Activated naive CD8-positive, alpha-beta T cell (primary cell): ENCODE data around the gene ODAD2.
A peak's percentile ranks its signal among the peaks of the same experiment; 100 is the strongest.
"Not testable (repeated sequence)": the region's sequence is repeated elsewhere in the genome, so short reads cannot be mapped to it uniquely, and the experiment has no call there.

Source experiments
- H3K27ac Mint-ChIP-seq: one replicate; pipeline ENCODE4 v1.8.0; 2021; ENCODE audit warnings: mixed read lengths
- H3K27me3 Mint-ChIP-seq: one replicate; pipeline ENCODE4 v1.8.0; 2021; ENCODE audit warnings: mixed read lengths
- H3K36me3 Mint-ChIP-seq: one replicate; pipeline ENCODE4 v1.8.0; 2021; ENCODE audit warnings: mixed read lengths
- H3K4me1 Mint-ChIP-seq: one replicate; pipeline ENCODE4 v1.8.0; 2021; ENCODE audit warnings: low read depth, mixed read lengths
- H3K4me3 Mint-ChIP-seq: one replicate; pipeline ENCODE4 v1.8.0; 2021; ENCODE audit warnings: mild to moderate bottlenecking, mixed read lengths
- H3K9me3 Mint-ChIP-seq: one replicate; pipeline ENCODE4 v1.8.0; 2021; ENCODE audit warnings: low read depth, mixed read lengths

ODAD2 gene

DNA sequence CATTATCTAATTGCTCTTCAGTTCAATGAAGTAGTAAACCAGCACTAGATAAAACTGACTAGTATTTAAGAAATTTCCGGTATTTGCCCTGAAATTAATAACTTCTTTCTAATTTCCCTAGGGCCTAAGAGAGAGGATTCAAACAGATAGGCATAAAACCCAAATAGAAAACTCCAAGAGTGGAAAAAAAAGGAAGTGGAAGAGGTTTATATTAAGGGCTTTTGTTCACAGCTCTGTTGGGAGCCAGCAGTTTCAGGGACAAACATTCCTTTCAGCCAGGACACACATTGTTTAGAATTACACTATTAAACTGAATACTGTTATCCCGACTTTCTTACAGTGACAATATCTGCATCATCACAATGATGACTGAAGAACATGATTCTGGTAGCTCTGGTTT is 3.6 kb downstream of the ODAD2 start:
- no peaks in the 10 kb centered on the region for H3K9me3 Mint-ChIP-seq
- no peak overlapping the region for H3K27ac Mint-ChIP-seq
- H3K4me1 Mint-ChIP-seq, result peaks cover 11% of the 10 kb centered on the region
- H3K4me3 Mint-ChIP-seq, result no peak overlapping the region
- peaks cover 3% of the 10 kb centered on the region for H3K36me3 Mint-ChIP-seq
- peaks cover 16% of the 10 kb centered on the region for H3K27me3 Mint-ChIP-seq

- H3K36me3 Mint-ChIP-seq, H3K4me1 Mint-ChIP-seq, H3K27me3 Mint-ChIP-seq, H3K9me3 Mint-ChIP-seq, H3K4me3 Mint-ChIP-seq, H3K27ac Mint-ChIP-seq: not testable (repeated sequence)
Measured at GRCh38 chr10:27989357-27989756, 9.5 kb downstream of the ODAD2 start.

DNA sequence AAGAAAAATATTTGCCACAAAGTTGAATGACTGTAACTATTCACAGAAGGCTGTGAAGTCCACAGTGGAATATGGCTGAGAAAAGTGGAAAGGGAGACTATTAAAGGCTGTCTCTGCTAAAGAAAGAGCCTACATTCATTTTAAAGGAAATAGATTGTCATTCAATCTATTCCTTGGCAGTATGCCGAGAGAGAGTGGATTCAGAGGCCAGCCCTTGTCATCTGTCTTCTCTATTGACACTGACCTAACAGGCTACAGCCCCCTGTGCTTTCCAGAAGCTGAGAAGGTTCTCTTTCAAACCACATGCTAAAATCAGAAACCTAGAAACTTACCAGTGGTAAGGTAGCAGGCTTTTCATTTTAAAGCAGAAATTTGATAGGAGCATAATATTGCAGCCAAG is 12.1 kb downstream of the ODAD2 start:
- H3K36me3 Mint-ChIP-seq, result no peaks in the 10 kb centered on the region
- no peak overlapping the region for H3K4me3 Mint-ChIP-seq
- H3K27me3 Mint-ChIP-seq, result peaks cover 2% of the 10 kb centered on the region
- H3K4me1 Mint-ChIP-seq, result no peaks in the 10 kb centered on the region
- no peaks in the 10 kb centered on the region for H3K9me3 Mint-ChIP-seq
- no peak overlapping the region for H3K27ac Mint-ChIP-seq

DNA sequence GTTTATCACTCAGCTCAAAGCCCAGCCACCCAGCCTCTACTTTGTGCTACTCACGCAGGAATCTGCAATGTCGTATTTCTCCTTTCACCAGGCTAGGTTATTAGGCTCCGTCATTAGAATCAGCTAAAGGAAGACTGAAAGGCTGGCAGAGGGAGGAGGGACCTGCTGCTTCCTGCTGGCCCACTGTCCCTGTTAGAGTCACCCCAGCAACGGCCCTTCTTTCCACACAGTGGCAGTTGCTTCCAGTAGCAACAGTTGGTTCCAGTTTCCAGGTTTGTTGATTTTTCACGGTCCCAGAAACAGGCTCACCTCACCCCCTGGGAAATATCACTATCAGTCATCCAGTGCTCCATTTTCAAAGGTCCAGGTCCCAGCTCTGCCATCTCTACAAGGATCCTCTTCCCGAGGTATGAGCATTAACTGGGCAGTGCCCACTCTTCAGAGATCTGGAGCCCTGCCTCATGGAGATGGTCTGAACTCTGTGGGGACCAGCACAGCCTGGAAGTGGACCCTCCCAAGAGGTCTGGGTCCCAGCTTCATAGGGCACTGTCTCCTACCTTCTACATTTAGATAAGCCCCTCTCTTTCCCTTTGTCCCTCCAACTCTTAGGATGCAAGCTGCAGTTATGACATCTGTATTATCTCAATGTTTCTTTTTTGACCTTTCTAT is 15.9 kb downstream of the ODAD2 start:
- H3K9me3 Mint-ChIP-seq, result peaks cover 4% of the 10 kb centered on the region
- no peak overlapping the region for H3K4me3 Mint-ChIP-seq
- H3K4me1 Mint-ChIP-seq, result no peaks in the 10 kb centered on the region
- H3K36me3 Mint-ChIP-seq, result peaks cover 2% of the 10 kb centered on the region
- H3K27me3 Mint-ChIP-seq, result peaks cover 4% of the 10 kb centered on the region
- no peak overlapping the region for H3K27ac Mint-ChIP-seq

DNA sequence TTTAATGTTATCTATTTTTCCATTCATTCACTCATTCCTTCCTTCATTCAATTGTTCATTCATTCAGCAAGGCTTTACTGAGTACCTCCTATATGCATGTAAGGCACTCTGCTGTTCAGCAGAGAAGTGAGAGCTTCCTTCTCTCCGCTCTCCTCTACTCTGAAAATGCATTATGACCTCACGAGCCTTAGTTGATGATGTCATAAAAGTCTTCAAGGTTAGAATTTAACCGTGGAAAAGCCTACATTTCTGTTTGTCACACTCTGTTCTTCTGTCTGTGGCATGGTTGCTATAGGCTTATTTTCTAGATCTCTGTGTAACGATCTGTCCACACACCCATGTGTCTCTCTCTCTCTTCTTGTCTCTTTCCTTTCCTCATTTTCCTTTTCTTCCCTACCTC is 17.1 kb downstream of the ODAD2 start:
- peaks cover 4% of the 10 kb centered on the region for H3K27me3 Mint-ChIP-seq
- peaks cover 4% of the 10 kb centered on the region for H3K36me3 Mint-ChIP-seq
- no peaks in the 10 kb centered on the region for H3K4me1 Mint-ChIP-seq
- no peak overlapping the region for H3K27ac Mint-ChIP-seq
- no peak overlapping the region for H3K4me3 Mint-ChIP-seq
- H3K9me3 Mint-ChIP-seq, result peaks cover 6% of the 10 kb centered on the region

DNA sequence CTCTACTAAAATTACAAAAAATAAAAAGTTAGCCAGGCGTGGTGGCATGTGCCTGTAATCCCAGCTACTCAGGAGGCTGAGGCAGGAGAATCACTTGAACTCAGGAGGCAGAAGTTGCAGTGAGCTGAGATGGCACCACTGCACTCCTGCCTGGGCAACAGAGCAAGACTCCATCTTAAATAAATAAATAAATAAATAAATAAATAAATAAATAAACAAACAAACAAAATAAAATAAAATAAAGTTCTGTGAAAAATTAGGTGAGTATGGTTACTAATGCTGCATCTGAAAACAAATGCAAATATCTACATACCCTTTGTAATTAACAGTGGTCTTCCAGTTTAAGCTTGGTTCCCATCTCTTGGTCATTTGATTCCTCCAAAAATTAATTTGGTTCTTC is 28.1 kb downstream of the ODAD2 start:
- H3K4me3 Mint-ChIP-seq, H3K27ac Mint-ChIP-seq: not testable (repeated sequence)

GRCh38 chr10:27969931-27970330 is 28.9 kb downstream of the ODAD2 start:
- H3K4me3 Mint-ChIP-seq, result not testable (repeated sequence)

More for the DNA sequence above, 28.1 kb downstream of the ODAD2 start:
- H3K27me3 Mint-ChIP-seq, H3K36me3 Mint-ChIP-seq, H3K9me3 Mint-ChIP-seq, H3K4me1 Mint-ChIP-seq: not testable (repeated sequence)

GRCh38 chr10:27959093-27959715 is 39.7 kb downstream of the ODAD2 start:
- Mint-ChIP-seq H3K4me3 (peak overlapping the region; percentile 73), H3K36me3 (no peaks in the 10 kb centered on the region), H3K27ac (peak overlapping the region; percentile 16), H3K9me3 (no peaks in the 10 kb centered on the region), H3K4me1 (peaks cover 16% of the 10 kb centered on the region), H3K27me3 (no peaks in the 10 kb centered on the region)

More at GRCh38 chr10:27969931-27970330, 28.9 kb downstream of the ODAD2 start:
- not testable (repeated sequence) for H3K4me1 Mint-ChIP-seq, H3K27ac Mint-ChIP-seq, H3K36me3 Mint-ChIP-seq, H3K9me3 Mint-ChIP-seq, H3K27me3 Mint-ChIP-seq

GRCh38 chr10:27958383-27958782 is 40.5 kb downstream of the ODAD2 start:
- not testable (repeated sequence) for H3K27me3 Mint-ChIP-seq, H3K9me3 Mint-ChIP-seq, H3K27ac Mint-ChIP-seq, H3K36me3 Mint-ChIP-seq
- Mint-ChIP-seq H3K4me1 (peaks cover 16% of the 10 kb centered on the region), H3K4me3 (peak overlapping the region; percentile 73)

- H3K27me3 Mint-ChIP-seq, result no peaks in the 10 kb centered on the region
- no peaks in the 10 kb centered on the region for H3K4me1 Mint-ChIP-seq
- H3K36me3 Mint-ChIP-seq, result peaks cover 2% of the 10 kb centered on the region
- H3K9me3 Mint-ChIP-seq, result no peaks in the 10 kb centered on the region
- H3K27ac Mint-ChIP-seq, result no peak overlapping the region
- no peak overlapping the region for H3K4me3 Mint-ChIP-seq
Measured at GRCh38 chr10:27950242-27950564, 48.7 kb downstream of the ODAD2 start.

DNA sequence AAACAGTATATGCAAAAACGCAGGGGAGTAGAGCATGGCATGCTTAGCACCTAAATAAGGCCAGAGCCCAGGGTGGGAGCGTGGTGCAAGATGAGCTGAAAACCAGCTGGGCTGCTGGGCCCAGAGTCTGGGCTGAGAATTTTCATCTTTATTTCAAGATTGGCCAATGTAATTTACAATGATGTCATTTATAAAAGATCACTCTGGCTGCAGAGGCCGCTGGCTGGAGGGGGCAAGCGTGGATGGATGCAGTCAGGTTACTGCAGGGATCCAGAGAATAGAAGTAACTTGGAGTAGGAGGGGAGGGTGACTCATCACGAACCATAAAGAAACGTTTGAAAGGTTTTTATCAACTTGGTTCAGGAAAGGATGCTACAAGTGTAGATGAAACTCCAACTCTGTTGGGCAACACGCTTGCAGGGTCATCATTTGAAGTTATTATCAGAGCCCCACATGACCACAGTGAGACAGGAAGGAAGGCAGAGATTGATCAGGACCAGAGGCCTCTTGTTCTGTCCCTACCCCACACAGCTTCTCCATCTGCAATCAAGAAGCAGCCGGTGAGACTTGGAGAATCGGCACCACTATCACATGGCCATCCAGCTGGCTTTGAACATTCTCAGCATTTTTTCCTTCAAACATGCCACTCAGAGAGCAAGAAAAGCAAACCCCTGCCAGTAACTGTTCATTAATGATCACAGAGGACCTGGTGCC is 49.2 kb downstream of the ODAD2 start:
- H3K9me3 Mint-ChIP-seq, result no peaks in the 10 kb centered on the region
- H3K4me1 Mint-ChIP-seq, result no peaks in the 10 kb centered on the region
- H3K4me3 Mint-ChIP-seq, result no peak overlapping the region
- H3K27ac Mint-ChIP-seq, result no peak overlapping the region
- H3K36me3 Mint-ChIP-seq, result peaks cover 2% of the 10 kb centered on the region
- no peaks in the 10 kb centered on the region for H3K27me3 Mint-ChIP-seq

DNA sequence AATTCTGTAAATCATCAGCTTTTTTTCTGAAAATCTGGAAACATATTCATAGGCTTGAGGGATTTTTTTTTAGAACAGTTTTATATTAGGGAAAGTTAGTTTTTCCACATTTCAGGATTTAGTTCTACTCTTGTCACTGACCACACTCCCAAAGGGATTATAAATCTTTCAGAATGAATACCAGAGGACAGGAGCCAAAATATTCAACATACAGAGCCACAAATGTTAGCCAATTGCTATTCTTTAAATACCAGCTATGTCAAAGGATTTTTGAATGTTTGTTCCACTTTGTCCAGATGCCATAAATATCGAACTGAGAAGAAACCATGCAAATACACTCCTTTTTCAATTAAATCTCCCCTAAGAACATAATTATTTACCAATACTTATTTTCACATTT is 50.7 kb downstream of the ODAD2 start:
- Mint-ChIP-seq H3K4me3 (no peak overlapping the region), H3K9me3 (no peaks in the 10 kb centered on the region), H3K27ac (no peak overlapping the region), H3K27me3 (no peaks in the 10 kb centered on the region), H3K36me3 (no peaks in the 10 kb centered on the region), H3K4me1 (no peaks in the 10 kb centered on the region)

DNA sequence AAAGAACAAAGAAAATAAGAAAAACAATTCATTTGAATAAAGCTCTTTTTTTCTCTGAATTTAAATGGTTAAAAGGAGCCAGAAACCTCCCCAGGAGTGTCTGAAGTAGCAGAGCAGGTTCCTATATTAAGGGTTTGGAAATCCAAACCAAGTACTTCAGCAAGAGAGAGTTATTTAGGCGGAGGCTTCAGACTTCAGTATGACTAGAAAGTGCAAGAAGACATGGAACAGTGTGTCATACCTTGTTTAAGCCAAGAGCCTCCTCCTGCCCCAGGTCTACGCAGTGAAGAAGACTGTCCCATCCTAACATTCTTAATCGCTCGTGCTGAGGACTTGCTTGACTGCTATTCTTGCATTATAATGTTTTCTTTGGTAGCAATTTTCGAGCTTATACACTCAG is 51.3 kb downstream of the ODAD2 start:
- Mint-ChIP-seq H3K27ac (no peak overlapping the region), H3K36me3 (no peaks in the 10 kb centered on the region), H3K4me1 (no peaks in the 10 kb centered on the region), H3K4me3 (no peak overlapping the region), H3K27me3 (no peaks in the 10 kb centered on the region), H3K9me3 (no peaks in the 10 kb centered on the region)

- Mint-ChIP-seq H3K9me3 (no peaks in the 10 kb centered on the region), H3K4me3 (no peak overlapping the region), H3K27ac (no peak overlapping the region), H3K27me3 (no peaks in the 10 kb centered on the region), H3K36me3 (no peaks in the 10 kb centered on the region), H3K4me1 (no peaks in the 10 kb centered on the region)
Measured at GRCh38 chr10:27944005-27944404, 54.9 kb downstream of the ODAD2 start.

GRCh38 chr10:27914888-27915287 is 84.0 kb downstream of the ODAD2 start:
- no peaks in the 10 kb centered on the region for H3K27me3 Mint-ChIP-seq
- peaks cover 3% of the 10 kb centered on the region for H3K9me3 Mint-ChIP-seq
- no peak overlapping the region for H3K4me3 Mint-ChIP-seq
- H3K36me3 Mint-ChIP-seq, result peaks cover 3% of the 10 kb centered on the region
- H3K27ac Mint-ChIP-seq, result no peak overlapping the region
- no peaks in the 10 kb centered on the region for H3K4me1 Mint-ChIP-seq

DNA sequence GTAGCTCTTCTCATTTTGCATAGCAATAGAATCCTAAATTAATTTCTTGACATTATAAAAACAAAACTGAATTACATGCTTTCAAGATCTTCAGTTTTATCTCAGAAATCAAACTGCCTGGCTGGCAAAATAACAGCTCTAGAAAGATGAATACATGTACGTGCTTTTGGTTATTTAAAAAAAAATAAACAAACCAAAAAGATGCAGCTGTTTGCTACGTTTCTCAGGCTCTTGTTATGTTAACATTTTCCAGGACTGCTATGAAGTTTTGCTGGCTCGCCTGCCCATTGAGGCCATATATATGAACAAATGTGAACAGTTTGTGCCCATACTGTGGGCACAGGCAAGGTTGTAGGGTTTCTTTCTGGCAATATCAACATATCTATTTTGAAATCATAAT is 86.6 kb downstream of the ODAD2 start:
- Mint-ChIP-seq H3K27me3 (no peaks in the 10 kb centered on the region), H3K36me3 (peaks cover 3% of the 10 kb centered on the region), H3K4me1 (no peaks in the 10 kb centered on the region), H3K4me3 (no peak overlapping the region), H3K27ac (no peak overlapping the region), H3K9me3 (peaks cover 3% of the 10 kb centered on the region)
